GM12891 (cell line): ENCODE results near the gene BTRC.

Experiments
- PAX5 ChIP-seq: IDR thresholded peaks from 2 replicates; pipeline ENCODE4 v1.6.1; 2011; ENCODE audit warnings: low read length, moderate library complexity, mild to moderate bottlenecking; ENCODE audit not compliant: insufficient read depth, severe bottlenecking
- POLR2A ChIP-seq: IDR thresholded peaks from 2 replicates; pipeline ENCODE4 v1.6.1; 2011; ENCODE audit warnings: low read depth, low read length, control low read depth
- POLR2AphosphoS5 ChIP-seq: IDR thresholded peaks from 2 replicates; pipeline ENCODE4 v1.6.1; 2011; ENCODE audit warnings: low read depth, low read length, control low read depth
- POU2F2 ChIP-seq: IDR thresholded peaks from 2 replicates; pipeline ENCODE4 v1.6.1; 2011; ENCODE audit warnings: low read depth, mild to moderate bottlenecking, control low read depth, low read length, moderate library complexity
- TAF1 ChIP-seq: IDR thresholded peaks from 2 replicates; pipeline ENCODE4 v1.6.1; 2011; ENCODE audit warnings: low read depth, low read length, control low read depth

GRCh38 chr10:101601541-101601940 is 247.6 kb downstream of the BTRC start:
- TF ChIP-seq POLR2AphosphoS5 (no peak), TAF1 (no peak), POLR2A (no peak), POU2F2 (no peak), PAX5 (no peak)
